Astrocyte (in vitro differentiated cells and primary cell): ENCODE results near the gene NBEAL1. TPM values are rescaled to one million over a fixed set of nuclear protein-coding genes. Genes with fewer than 3 reads are reported as not detected.

Experiments
- DNase-seq: peaks from one replicate; pipeline ENCODE4 v3.0.0-alpha.2; 2010; ENCODE audit warnings: low read depth
- FAIRE-seq: peaks from 2 replicates; lab custom pipeline; 2011; peaks lifted over from hg19 to GRCh38; lab: Jason Lieb, UNC
- H2AFZ ChIP-seq: 2 replicates; pipeline ENCODE4 v1.6.0; 2012; ENCODE audit warnings: low read depth, low read length, inconsistent platforms
- H3K27ac ChIP-seq: 2 replicates; pipeline ENCODE4 v1.5.1; 2011; ENCODE audit warnings: low read depth, low read length, inconsistent platforms
- H3K27me3 ChIP-seq: 2 replicates; pipeline ENCODE4 v1.6.0; 2011; ENCODE audit warnings: low read length, inconsistent platforms; ENCODE audit not compliant: insufficient read depth
- H3K36me3 ChIP-seq: 2 replicates; pipeline ENCODE4 v1.5.1; 2011; ENCODE audit warnings: low read length, inconsistent platforms; ENCODE audit not compliant: insufficient read depth
- H3K4me1 ChIP-seq: 2 replicates; pipeline ENCODE4 v1.5.1; 2011; ENCODE audit warnings: low read length, inconsistent platforms; ENCODE audit not compliant: insufficient read depth
- H3K4me2 ChIP-seq: 2 replicates; pipeline ENCODE4 v1.6.0; 2012; ENCODE audit warnings: low read length, inconsistent platforms
- H3K4me3 ChIP-seq: 2 replicates; pipeline ENCODE4 v1.5.1; 2011; ENCODE audit warnings: low read depth, mild to moderate bottlenecking, low read length, inconsistent platforms; ENCODE audit not compliant: insufficient read depth
- H3K79me2 ChIP-seq: 2 replicates; pipeline ENCODE4 v1.6.0; 2012; ENCODE audit warnings: mild to moderate bottlenecking, low read length, inconsistent platforms; ENCODE audit not compliant: insufficient read depth
- H3K9ac ChIP-seq: 2 replicates; pipeline ENCODE4 v1.6.0; 2012; ENCODE audit warnings: mild to moderate bottlenecking, low read length, inconsistent platforms
- H3K9me3 ChIP-seq: 2 replicates; pipeline ENCODE4 v1.5.1; 2012; ENCODE audit warnings: low read depth, mild to moderate bottlenecking, low read length, inconsistent platforms; ENCODE audit not compliant: insufficient read depth
- H4K20me1 ChIP-seq: 2 replicates; pipeline ENCODE4 v1.6.0; 2012; ENCODE audit warnings: low read length, inconsistent platforms; ENCODE audit not compliant: insufficient read depth
- H3K27ac Mint-ChIP-seq: one replicate; pipeline ENCODE4 v1.8.0; 2021; ENCODE audit warnings: mild to moderate bottlenecking, mixed read lengths; ENCODE audit not compliant: unreplicated experiment
- H3K27me3 Mint-ChIP-seq: one replicate; pipeline ENCODE4 v1.8.0; 2021; ENCODE audit warnings: low read depth, mixed read lengths; ENCODE audit not compliant: unreplicated experiment
- H3K36me3 Mint-ChIP-seq: one replicate; pipeline ENCODE4 v1.8.0; 2021; ENCODE audit warnings: low read depth, mixed read lengths; ENCODE audit not compliant: unreplicated experiment
- H3K4me1 Mint-ChIP-seq: one replicate; pipeline ENCODE4 v1.8.0; 2021; ENCODE audit warnings: low read depth, mixed read lengths; ENCODE audit not compliant: unreplicated experiment
- H3K4me3 Mint-ChIP-seq: one replicate; pipeline ENCODE4 v1.8.0; 2021; ENCODE audit warnings: mild to moderate bottlenecking, moderate library complexity, mixed read lengths; ENCODE audit not compliant: unreplicated experiment
- H3K9me3 Mint-ChIP-seq: one replicate; pipeline ENCODE4 v1.8.0; 2021; ENCODE audit warnings: mild to moderate bottlenecking, mixed read lengths; ENCODE audit not compliant: unreplicated experiment
- EZH2 ChIP-seq: IDR thresholded peaks from 2 replicates; pipeline ENCODE4 v1.6.1; 2012; ENCODE audit warnings: mild to moderate bottlenecking, low read length, inconsistent platforms; ENCODE audit not compliant: insufficient read depth
- total RNA-seq: library from RNA; stranded (reverse); gene quantifications from 2 replicates; pipeline ENCODE4 v1.2.1, GENCODE V29; 2021
- TF ChIP-seq, protein P1 (sequence below): IDR thresholded peaks from 2 replicates; pipeline ENCODE4 v1.5.1; 2011; ENCODE audit warnings: low read depth, mild to moderate bottlenecking, inconsistent platforms, low read length, moderate library complexity; ENCODE audit not compliant: insufficient read depth

Gene NBEAL1
- total RNA-seq, 1 donor from 2014 or later = 33.4 TPM

DNA sequence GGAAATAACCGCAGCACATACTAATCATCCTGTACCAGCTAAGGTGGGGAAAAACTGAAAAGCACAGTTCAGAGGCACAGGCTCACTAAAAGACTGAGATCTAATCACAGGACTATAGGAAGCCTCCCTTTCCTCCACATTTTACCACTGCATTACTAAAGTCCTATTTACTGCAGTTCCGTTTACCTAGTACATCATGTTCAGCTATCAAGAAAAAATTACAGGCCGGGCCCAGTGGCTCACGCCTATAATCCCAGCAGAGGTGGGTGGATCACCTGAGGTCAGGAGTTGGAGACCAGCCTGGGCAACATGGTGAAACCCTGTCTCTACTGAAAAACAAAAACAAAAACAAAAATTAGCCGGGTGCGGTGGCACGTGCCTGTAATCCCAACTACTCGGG lies 11.0 kb upstream of the NBEAL1 start:
- Mint-ChIP-seq H3K4me1 (peaks cover 3% of the 10 kb centered on the region), H3K9me3 (peaks cover 3% of the 10 kb centered on the region), H3K27me3 (no peaks in the 10 kb centered on the region), H3K27ac (no peak overlapping the region), H3K36me3 (no peaks in the 10 kb centered on the region), H3K4me3 (no peak overlapping the region)
- H3K27me3 ChIP-seq = no peaks in the 10 kb centered on the region
- H3K4me2 ChIP-seq = no peak overlapping the region
- TF ChIP-seq EZH2 = no peak
- no peak for DNase-seq
- no peak overlapping the region for H3K27ac ChIP-seq
- H2AFZ ChIP-seq = no peak overlapping the region
- H3K79me2 ChIP-seq = no peaks in the 10 kb centered on the region
- no peaks in the 10 kb centered on the region for H3K4me1 ChIP-seq
- no peak overlapping the region for H3K4me3 ChIP-seq
- FAIRE-seq = no peak
- H3K36me3 ChIP-seq = no peaks in the 10 kb centered on the region
- H3K9me3 ChIP-seq = no peaks in the 10 kb centered on the region
- no peaks in the 10 kb centered on the region for H4K20me1 ChIP-seq
- no peak overlapping the region for H3K9ac ChIP-seq

DNA sequence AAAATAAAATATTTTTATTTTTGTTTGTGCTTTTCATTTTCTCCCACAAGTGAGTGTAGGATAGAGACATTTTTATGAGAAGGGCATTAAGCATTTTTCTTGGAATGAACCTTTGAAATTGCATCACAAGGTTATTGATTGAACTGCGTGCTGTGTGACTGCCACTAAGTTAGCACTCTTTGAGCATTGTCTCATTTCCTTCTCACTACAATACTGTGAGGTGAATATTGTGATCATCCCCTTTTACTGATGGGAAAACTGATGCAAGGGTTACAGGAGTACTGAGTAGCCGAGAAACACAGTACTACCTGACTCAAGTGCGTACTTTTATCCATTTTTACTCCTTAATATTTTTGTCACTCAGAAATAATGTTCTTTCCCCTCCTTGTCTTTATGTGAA lies 2.0 kb downstream of the NBEAL1 start:
- Histone ChIP-seq H3K9ac (peak overlapping the region; percentile 66), H3K79me2 (peaks cover 62% of the 10 kb centered on the region)
- H3K4me1 Mint-ChIP-seq = peaks cover 16% of the 10 kb centered on the region

DNA sequence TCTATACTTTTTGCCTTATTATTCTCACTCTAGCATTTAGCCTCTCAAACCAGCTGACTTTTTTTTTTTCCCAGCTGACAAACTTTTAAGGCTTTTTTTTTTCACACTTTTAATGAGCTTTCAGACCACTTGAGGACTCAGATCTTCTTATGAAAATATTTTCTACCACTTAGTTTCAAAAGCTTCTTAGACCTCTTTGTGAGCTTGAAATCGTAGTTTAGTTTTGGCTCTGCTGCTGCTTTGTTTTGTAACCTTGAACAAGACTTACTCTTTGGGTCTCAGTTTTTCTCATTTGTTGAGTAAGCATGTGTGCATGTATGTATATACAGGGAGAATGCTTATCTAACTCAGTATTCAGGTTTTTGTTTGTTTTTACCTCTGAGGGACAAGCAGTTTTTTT lies 3.5 kb downstream of the NBEAL1 start:
- no peak for TF ChIP-seq EZH2
- TF ChIP-seq, protein P1, sequence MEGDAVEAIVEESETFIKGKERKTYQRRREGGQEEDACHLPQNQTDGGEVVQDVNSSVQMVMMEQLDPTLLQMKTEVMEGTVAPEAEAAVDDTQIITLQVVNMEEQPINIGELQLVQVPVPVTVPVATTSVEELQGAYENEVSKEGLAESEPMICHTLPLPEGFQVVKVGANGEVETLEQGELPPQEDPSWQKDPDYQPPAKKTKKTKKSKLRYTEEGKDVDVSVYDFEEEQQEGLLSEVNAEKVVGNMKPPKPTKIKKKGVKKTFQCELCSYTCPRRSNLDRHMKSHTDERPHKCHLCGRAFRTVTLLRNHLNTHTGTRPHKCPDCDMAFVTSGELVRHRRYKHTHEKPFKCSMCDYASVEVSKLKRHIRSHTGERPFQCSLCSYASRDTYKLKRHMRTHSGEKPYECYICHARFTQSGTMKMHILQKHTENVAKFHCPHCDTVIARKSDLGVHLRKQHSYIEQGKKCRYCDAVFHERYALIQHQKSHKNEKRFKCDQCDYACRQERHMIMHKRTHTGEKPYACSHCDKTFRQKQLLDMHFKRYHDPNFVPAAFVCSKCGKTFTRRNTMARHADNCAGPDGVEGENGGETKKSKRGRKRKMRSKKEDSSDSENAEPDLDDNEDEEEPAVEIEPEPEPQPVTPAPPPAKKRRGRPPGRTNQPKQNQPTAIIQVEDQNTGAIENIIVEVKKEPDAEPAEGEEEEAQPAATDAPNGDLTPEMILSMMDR = no peak
- FAIRE-seq = peak; percentile 32
- peaks cover 2% of the 10 kb centered on the region for H3K36me3 Mint-ChIP-seq
- peaks cover 18% of the 10 kb centered on the region for H3K4me1 Mint-ChIP-seq
- no peak overlapping the region for H2AFZ ChIP-seq
- H3K4me3 Mint-ChIP-seq = peak overlapping the region; percentile 85
- H3K4me1 ChIP-seq = peaks cover 23% of the 10 kb centered on the region
- DNase-seq = no peak
- H3K36me3 ChIP-seq = no peaks in the 10 kb centered on the region
- H3K27ac Mint-ChIP-seq = no peak overlapping the region
- no peaks in the 10 kb centered on the region for H3K9me3 Mint-ChIP-seq
- no peaks in the 10 kb centered on the region for H3K27me3 ChIP-seq
- peak overlapping the region; percentile 79 for H3K4me2 ChIP-seq
- peaks cover 21% of the 10 kb centered on the region for H4K20me1 ChIP-seq
- H3K9me3 ChIP-seq = no peaks in the 10 kb centered on the region
- H3K27me3 Mint-ChIP-seq = no peaks in the 10 kb centered on the region
- no peak overlapping the region for H3K27ac ChIP-seq
- peak overlapping the region; percentile 40 for H3K4me3 ChIP-seq
- peaks cover 75% of the 10 kb centered on the region for H3K79me2 ChIP-seq
- H3K9ac ChIP-seq = peak overlapping the region; percentile 56

More for the DNA sequence above, 2.0 kb downstream of the NBEAL1 start:
- FAIRE-seq (no peak), DNase-seq (no peak)
- TF ChIP-seq, protein P1 = no peak
- Histone ChIP-seq H3K9me3 (no peaks in the 10 kb centered on the region), H3K4me1 (peaks cover 23% of the 10 kb centered on the region), H2AFZ (no peak overlapping the region), H3K27me3 (no peaks in the 10 kb centered on the region), H4K20me1 (peaks cover 21% of the 10 kb centered on the region), H3K36me3 (no peaks in the 10 kb centered on the region), H3K4me3 (peak overlapping the region; percentile 39), H3K4me2 (peak overlapping the region; percentile 90), H3K27ac (no peak overlapping the region)
- Mint-ChIP-seq H3K27ac (no peak overlapping the region), H3K9me3 (no peaks in the 10 kb centered on the region), H3K4me3 (peak overlapping the region; percentile 88), H3K27me3 (no peaks in the 10 kb centered on the region), H3K36me3 (peaks cover 2% of the 10 kb centered on the region)
